SH-SY5Y (cell line): ENCODE measurements around the gene MYO1D.

Source experiments
- GATA2 ChIP-seq: IDR thresholded peaks from 2 replicates; pipeline ENCODE4 v1.6.1; 2011; ENCODE audit warnings: mild to moderate bottlenecking, low read depth, low read length
- GATA3 ChIP-seq: IDR thresholded peaks from 2 replicates; pipeline ENCODE4 v1.6.1; 2011; ENCODE audit warnings: low read depth, mild to moderate bottlenecking, low read length, moderate library complexity

MYO1D gene

DNA sequence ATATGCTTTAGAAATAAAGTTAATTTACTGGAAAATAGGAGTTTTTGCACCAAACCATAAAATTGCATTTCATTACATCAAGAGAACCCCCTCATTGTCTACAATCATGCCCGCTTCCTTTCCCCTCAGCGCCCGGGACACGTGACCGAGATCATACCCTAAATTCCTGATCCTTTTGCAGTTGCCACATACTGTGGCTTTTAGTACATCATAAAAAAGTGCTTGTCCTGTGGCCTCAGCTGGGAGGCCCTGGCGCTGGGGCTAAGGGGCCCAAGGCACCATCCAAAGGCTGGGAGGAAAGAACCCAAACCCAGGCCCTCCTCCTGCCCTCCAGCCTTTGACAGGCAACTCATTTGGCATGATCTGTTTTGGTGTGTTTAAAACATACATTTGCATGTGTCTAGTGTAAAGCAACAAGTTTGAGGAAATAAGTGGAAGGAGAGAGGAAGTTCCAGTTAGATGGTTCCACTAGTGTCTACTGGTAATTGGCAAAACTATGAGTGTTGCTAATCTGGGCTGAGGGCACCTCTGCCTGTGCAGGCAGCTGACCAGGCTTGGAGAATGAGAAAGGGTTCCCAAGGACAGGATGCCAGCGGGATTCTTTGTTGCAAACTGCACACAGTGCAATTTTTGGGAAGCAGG, 384.2 kb downstream of the MYO1D start:
- TF ChIP-seq GATA2 (no peak), GATA3 (no peak)

DNA sequence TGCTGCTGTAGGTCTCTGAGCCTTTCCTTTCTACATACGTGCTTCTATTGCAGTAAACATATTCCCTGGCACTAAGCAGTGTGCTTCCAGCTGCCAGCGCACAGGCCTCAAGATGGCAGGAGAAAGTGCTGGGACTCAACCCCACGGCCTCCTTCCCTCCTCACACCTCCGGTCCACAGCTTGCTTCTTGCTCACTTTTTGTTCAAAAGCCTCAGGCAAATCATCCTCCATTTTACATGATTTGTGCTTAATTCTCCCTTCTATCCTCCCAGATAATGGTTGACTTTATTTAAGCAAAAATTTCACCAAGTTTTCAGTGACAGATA, 384.7 kb downstream of the MYO1D start:
- TF ChIP-seq GATA2 (no peak), GATA3 (no peak)

DNA sequence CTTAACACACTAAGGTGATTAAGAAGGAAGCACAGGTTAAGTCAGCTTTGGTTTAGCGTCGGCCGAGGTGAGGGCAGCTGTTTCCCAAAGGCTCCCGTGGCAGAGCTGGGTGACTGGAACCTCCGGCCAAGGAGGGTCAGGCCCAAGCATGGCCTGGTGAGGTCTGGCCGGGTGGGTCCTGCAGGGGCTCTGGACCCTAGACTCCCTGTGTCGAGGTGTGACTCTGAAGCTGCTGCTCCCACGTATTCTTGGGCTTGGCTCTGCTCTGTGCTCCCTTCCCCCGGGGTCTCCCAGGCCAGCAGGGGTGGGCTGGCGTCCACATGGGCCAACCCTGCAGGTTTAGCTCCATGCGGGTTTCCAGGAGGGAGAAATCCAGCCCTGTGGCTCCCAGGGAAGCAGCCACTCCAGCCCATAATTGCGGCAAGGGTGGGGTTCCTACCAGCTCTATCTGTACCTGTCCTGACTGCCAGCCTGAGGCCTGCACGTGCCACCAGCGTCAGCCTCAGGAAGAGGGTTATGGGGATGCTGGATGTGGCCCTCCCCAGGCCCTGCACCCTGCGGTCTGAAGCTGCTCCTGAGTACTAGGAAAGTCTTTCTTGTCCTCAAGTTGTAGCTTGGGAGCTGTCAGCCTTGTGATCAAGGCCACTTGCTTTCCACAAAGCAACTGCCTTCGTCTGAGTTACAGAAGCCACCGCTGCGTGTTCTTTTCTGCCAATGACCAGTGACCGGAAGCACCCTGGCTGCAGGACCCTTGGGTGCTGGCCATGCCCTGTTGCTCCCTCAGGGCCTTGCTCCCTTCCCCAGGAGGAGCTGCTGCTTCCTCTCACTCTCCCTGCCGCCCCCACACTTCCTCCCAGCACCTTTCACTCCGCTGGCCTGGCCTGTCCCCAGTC, 385.3 kb downstream of the MYO1D start:
- TF ChIP-seq GATA2 (no peak), GATA3 (no peak)

DNA sequence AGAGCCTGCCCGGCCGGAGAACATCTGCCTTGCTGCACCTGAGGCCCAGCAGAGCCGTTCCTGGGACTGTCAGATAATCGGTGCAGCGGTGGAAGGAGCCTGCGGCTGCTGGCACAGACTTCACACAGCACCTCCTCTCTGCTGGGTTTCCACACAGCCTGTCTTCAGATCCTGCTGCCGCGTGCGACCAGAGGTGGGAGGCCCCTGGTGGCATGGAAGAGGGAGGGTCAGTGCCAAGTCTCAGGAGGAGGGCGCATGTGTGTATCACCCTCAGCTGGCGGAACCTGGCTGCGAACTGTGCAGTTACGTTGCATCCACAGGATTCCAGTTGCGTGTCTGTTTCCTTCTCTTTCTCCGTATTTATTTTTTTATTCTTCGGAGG, 386.8 kb downstream of the MYO1D start:
- TF ChIP-seq GATA3, result no peak
- TF ChIP-seq GATA2, result no peak

DNA sequence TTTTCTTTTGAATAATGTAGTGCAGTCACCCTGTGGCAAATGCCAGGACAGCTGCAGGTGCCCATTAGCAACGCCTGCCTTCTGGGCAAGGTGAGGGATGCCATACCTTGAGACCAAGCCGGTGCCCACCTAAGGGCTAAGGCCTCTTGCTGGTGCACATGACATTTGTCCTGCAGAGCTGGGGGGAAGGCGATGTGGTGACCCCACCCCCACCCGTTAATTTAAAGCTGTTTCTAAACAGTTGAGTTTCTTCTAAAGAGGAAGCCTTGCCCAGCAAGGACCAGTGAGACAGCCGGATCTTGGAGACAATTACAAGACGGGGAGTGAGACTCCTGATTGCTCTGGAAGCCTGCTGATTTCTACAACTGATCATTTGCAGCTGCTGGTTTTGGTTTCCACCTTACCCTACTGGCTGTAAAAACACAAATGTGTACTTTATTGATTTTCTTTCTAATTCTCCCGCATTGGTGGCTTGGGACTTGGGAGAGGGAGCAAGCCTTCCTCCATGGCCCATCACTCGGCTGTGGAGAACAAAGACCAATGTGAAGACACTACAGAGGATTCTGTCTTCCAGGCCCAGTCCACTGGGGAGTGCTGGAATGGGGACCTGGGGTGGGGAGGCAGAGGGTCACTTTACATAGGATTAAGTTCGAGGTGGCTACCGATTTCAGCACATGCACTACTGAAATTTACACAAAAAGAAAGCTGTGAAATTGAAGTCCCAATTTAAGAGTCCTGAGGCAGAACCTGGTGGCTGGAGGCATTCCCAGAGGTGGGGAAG, 387.4 kb downstream of the MYO1D start:
- no peak for TF ChIP-seq GATA3
- TF ChIP-seq GATA2, result no peak

DNA sequence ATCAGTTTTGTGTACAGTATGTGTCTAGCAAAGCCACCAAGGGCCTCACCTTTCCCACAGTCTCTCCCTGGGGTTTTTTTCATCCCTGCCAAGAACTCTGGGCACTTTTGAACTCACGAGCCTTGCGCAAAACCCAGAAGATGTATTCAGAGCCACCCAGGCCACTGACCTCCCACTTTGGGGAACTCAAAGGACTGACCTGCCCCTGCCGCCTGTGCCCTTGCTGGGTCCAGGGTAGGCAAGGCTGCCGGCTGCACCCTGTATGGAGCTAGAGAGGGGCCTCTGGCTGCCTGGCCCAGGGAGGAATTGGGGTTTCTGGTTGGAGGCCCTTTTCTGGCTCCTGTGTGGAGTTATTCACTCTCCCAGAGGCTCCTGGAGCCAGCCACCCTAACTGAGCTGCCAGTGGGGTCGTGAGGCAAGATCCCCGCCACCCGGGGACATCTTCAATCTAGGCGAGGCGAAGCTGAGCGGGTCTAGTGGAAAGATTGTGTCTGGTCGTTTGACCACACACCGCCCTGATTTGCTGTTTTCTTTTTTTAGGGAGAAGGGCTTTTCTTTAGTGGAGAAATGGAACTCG, 388.2 kb downstream of the MYO1D start:
- TF ChIP-seq GATA3 (no peak), GATA2 (no peak)

DNA sequence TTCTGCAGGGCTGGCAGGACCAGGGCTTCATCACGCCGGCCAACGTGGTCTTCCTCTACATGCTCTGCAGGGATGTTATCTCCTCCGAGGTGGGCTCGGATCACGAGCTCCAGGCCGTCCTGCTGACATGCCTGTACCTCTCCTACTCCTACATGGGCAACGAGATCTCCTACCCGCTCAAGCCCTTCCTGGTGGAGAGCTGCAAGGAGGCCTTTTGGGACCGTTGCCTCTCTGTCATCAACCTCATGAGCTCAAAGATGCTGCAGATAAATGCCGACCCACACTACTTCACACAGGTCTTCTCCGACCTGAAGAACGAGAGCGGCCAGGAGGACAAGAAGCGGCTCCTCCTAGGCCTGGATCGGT, 388.8 kb downstream of the MYO1D start:
- no peak for TF ChIP-seq GATA3
- TF ChIP-seq GATA2, result peak; percentile 35; the same call in 1 of the 2 replicates

DNA sequence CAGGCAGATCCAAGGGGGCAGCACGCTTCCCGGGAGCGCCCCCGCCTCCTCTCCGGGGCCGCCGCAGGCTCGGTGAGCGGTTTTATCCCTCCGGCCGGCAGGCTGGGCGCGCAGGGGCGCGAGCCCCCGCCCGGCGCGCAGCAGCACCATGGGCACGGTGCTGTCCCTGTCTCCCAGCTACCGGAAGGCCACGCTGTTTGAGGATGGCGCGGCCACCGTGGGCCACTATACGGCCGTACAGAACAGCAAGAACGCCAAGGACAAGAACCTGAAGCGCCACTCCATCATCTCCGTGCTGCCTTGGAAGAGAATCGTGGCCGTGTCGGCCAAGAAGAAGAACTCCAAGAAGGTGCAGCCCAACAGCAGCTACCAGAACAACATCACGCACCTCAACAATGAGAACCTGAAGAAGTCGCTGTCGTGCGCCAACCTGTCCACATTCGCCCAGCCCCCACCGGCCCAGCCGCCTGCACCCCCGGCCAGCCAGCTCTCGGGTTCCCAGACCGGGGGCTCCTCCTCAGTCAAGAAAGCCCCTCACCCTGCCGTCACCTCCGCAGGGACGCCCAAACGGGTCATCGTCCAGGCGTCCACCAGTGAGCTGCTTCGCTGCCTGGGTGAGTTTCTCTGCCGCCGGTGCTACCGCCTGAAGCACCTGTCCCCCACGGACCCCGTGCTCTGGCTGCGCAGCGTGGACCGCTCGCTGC, 389.3 kb downstream of the MYO1D start:
- TF ChIP-seq GATA2 (no peak), GATA3 (no peak)

DNA sequence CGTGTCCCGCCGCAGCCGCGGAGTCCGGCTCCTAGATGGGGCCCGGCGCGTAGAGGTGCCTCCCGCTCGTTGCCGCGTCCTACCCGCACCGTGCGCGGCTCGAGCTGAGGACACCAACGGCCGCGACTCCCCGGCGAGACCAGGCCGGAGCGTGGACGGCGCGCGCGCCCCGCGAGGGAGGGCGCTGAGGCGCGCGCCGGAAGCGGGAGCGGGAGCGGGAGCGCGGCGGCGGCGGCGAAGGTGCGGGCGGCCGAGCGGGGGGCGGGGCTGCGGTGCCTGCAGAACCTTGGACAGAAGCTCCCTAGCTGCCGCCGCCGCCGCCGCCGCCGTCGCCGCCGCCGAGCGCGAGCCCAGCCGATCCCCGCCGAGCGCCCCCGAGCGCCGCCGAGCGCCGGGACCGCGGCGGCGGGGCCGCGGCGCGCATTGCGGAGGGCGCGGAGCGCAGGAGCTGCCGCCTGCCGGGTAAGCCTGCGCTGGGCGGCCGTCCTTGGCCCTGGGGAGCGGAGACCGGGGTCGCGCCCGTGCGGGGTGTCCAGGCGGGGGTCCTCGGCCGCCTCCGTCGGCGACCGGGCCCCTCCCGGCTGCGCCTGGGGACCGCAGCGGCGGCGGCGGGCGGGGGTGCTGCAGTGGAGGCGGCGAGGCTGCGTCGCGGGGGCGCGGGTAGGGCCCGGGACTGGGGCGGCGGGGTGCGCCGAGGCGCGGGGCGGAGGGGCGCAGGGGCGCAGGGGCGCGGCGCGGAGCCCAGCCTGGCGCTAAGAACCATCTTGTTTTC, 390.0 kb downstream of the MYO1D start, which contains the start of gene CDK5R1:
Gene CDK5R1, plus strand, starts transcription at position 293 of the 772 bp plus-strand sequence. CDS start 628 bp downstream, outside the sequence.
- TF ChIP-seq GATA3, result no peak
- no peak for TF ChIP-seq GATA2

DNA sequence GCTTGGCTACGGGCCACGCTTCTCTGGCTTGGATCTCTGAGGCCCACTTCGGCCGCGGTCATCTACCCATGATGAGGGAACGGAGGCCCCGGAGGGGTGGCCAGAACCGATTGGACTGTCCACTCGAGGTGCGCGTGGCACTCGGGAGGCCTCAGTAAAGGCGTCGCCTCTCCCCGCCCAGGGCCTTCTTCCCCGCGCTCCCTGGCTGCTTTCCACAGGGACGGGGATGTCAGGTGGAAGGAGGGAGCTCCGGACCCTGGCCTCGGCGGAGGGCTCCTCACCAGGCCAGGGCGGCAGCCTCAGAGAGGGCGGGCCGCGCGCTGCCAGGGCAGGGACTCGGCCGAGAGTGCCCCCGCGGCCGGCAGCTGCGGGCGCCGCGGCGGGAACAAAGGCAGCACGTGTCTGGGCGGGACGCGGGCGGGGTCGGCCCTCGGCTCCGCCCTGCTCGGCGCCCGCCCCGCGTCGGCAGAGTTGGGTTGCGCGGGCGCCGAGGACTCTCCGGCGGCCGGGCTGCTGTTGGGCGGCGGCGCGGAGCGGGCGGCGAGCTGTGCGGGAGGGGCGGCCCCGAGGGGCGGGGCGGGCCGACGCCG, 390.7 kb downstream of the MYO1D start:
- TF ChIP-seq GATA2 (no peak), GATA3 (no peak)

DNA sequence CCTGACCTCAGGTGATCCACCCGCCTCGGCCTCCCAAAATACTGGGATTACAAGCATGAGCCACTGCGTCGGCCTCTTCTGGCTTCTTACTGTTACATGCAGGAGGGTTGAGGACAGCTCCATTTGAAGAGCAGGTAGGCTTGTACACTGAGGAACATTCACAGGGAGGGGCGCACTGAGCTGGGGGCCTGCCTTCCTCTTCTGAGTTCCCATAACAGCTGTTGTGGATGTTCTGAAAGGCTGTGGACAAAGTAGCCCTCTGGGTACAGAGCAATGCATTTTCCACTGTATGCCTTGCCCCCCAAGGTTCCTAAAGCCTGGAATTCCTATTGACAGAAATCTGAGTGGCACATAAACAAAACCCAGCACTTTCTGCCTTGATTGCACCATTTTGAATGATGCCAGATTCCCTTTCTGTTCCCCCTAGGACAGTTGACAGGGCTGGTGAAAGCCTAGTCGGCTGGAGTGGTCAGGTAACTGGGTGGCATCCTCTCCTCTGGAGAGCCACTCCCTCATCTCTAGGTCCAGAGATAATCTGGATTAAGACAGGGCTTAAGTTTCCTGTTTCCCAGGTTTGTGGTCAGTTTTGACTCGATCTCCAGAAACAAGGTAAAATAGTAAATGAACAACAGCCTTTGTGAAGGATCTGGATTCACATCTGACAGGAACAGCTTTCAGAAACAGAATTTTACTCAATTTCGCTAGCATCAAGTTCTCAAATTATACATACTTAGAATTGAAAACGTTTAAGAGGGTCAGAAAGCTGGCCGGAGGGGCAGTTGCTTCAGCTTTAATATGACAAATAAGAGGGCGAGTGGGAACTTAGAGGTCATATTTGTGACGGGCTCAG, 391.4 kb downstream of the MYO1D start:
- no peak for TF ChIP-seq GATA2
- no peak for TF ChIP-seq GATA3

DNA sequence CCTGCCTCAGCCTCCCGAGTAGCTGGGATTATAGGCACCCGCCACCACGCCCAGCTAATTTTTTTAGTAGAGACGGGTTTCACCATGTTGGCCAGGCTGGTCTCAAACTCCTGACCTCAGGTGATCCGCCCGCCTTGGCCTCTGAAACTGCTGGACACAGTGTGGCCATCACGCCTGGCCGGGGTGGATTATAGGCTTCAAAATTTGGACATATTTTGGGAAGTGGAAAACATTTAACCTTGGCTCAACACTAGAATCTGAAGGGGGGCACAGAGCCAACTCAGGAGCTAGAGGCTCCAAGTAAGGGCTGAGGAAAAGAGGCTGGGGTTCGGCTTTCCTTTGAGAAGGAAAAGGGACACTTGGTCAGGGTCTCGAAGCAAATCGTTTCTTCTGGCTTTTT, 392.3 kb downstream of the MYO1D start:
- TF ChIP-seq GATA2 (no peak), GATA3 (no peak)
